Kidney (tissue), 14 donors: ENCODE results near the gene COMMD8. TPM values are rescaled to one million over a fixed set of nuclear protein-coding genes. Genes with fewer than 3 reads are reported as not detected.

Experiments used
- DNase-seq, 5 donors: peaks; one replicate each; pipeline ENCODE4 v3.0.0-alpha.2; 2013 to 2020
- FAIRE-seq: peaks from 2 replicates; lab custom pipeline; 2012; peaks lifted over from hg19 to GRCh38; lab: Jason Lieb, UNC
- H3K27ac ChIP-seq, 2 donors: one replicate each; pipeline ENCODE4 v1.7.0; 2013; ENCODE audit warnings: low read depth in 2 of 2, low read length in 2 of 2, inconsistent platforms in 1 of 2
- H3K27me3 ChIP-seq: one replicate; pipeline ENCODE4 v1.7.1; 2013; ENCODE audit warnings: low read length, inconsistent platforms; ENCODE audit not compliant: control insufficient read depth, insufficient read depth
- H3K36me3 ChIP-seq, 3 donors: one replicate each; pipeline versions ENCODE4 v1.7.0 to v1.7.1; 2013; ENCODE audit warnings: low read length in 3 of 3, control low read depth in 1 of 3, inconsistent platforms in 1 of 3; ENCODE audit not compliant: insufficient read depth in 3 of 3, control insufficient read depth in 2 of 3
- H3K4me1 ChIP-seq, 3 donors: one replicate each; pipeline versions ENCODE4 v1.7.0 to v1.7.1; 2013; ENCODE audit warnings: low read length in 3 of 3, inconsistent platforms in 1 of 3, low read depth in 1 of 3; ENCODE audit not compliant: control insufficient read depth in 2 of 3, insufficient read depth in 2 of 3
- H3K4me3 ChIP-seq, 3 donors: one replicate each; pipeline versions ENCODE4 v1.7.0 to v1.8.1; 2013; ENCODE audit warnings: low read length in 3 of 3, control low read depth in 1 of 3, inconsistent platforms in 1 of 3
- H3K9ac ChIP-seq, 3 donors: one replicate each; pipeline versions ENCODE4 v1.7.0 to v1.7.1; 2013; ENCODE audit warnings: low read length in 3 of 3, control low read depth in 1 of 3, inconsistent platforms in 1 of 3
- H3K9me3 ChIP-seq, 3 donors: one replicate each; pipeline versions ENCODE4 v1.7.0 to v1.7.1; 2013; ENCODE audit warnings: low read length in 3 of 3, control low read depth in 1 of 3, inconsistent platforms in 1 of 3; ENCODE audit not compliant: control insufficient read depth in 2 of 3, insufficient read depth in 1 of 3
- CTCF ChIP-seq: IDR thresholded peaks from 3 replicates; pipeline ENCODE4 v1.5.1; 2012; ENCODE audit warnings: mild to moderate bottlenecking, moderate library complexity, borderline replicate concordance; ENCODE audit not compliant: insufficient read depth; ENCODE audit errors: extremely low read depth
- intact Hi-C: fragments of 100-400 bp; cut with DNase I; formaldehyde crosslinking; loops from one replicate; pipeline ENCODE4 v1.11.1; 2022
- polyA plus RNA-seq: library from polyadenylated mRNA; stranded (reverse); fragments of 350-450 nt; fragmentation: Illumina TruSeq; extraction: RNeasy Lipid Tissue Mini Kit (QIAGEN cat#74804); gene quantifications from one replicate; pipeline ENCODE4 v1.2.3, GENCODE V29; 2014; ENCODE audit warnings: low read depth, low replicate concordance; ENCODE audit not compliant: insufficient read depth
- total RNA-seq: library from RNA; stranded (reverse); fragmentation: NEBNext Ultra II Directional; extraction: Animal tissue kit (Norgen Biotek cat#: 25700); gene quantifications from one replicate; pipeline ENCODE4 v1.2.1, GENCODE V29; 2021
- donor health status: control.
- donor health status: control.
- donor health status: control.
- donor health status: control.
- donor health status: control.
- donor health status: DM: yes; HTN: yes; CAD: no.
- donor health status: Normal renal cell carcinoma (clear cell type).

Gene COMMD8
- total and polyA plus RNA-seq, 2 donors from 2014 or later, result 21.0 to 39.8 TPM

GRCh38 chr4:47468706-47469365 is 5.3 kb upstream of the COMMD8 start:
- H3K9me3 ChIP-seq, result no peaks in the 10 kb centered on the region
- H3K9ac ChIP-seq, result no peak overlapping the region
- H3K4me1 ChIP-seq, result no peaks in the 10 kb centered on the region
- H3K4me3 ChIP-seq, result no peak overlapping the region
- no peaks in the 10 kb centered on the region for H3K27me3 ChIP-seq
- intact Hi-C loops, result no loop called here
- no peak for FAIRE-seq
- no peaks in the 10 kb centered on the region for H3K36me3 ChIP-seq
- peak in 1 of 5 donors; percentile 35 for DNase-seq
- TF ChIP-seq CTCF, result no peak
- H3K27ac ChIP-seq, result no peak overlapping the region

GRCh38 chr4:47466056-47466785 is 2.7 kb upstream of the COMMD8 start:
- Histone ChIP-seq H3K4me1 (peaks cover 0 to 10% (median 0%) of the 10 kb centered on the region in 3 donors), H3K27me3 (no peaks in the 10 kb centered on the region), H3K27ac (no peak overlapping the region), H3K36me3 (no peaks in the 10 kb centered on the region), H3K9me3 (no peaks in the 10 kb centered on the region), H3K9ac (no peak overlapping the region), H3K4me3 (no peak overlapping the region)
- DNase-seq (no peak), FAIRE-seq (peak; percentile 15)
- intact Hi-C loops, result no loop called here
- no peak for TF ChIP-seq CTCF

- intact Hi-C loops, result no loop called here
- Histone ChIP-seq H3K4me3 (no peak overlapping the region), H3K9ac (no peak overlapping the region), H3K36me3 (no peaks in the 10 kb centered on the region), H3K27me3 (no peaks in the 10 kb centered on the region), H3K4me1 (peaks cover 0 to 10% (median 0%) of the 10 kb centered on the region in 3 donors), H3K27ac (no peak overlapping the region), H3K9me3 (no peaks in the 10 kb centered on the region)
- FAIRE-seq (no peak), DNase-seq (no peak)
- no peak for TF ChIP-seq CTCF
These were observed 1.5 kb upstream of the COMMD8 start for GRCh38 chr4:47465004-47465403.
